ENCODE measurements around the gene USP24.

USP24 gene

GRCh38 chr1:55235722-55236121 is 20.6 kb upstream of the USP24 start:
- in situ Hi-C loops (cut with HindIII; ENCODE audit: low pct_ligation_motif_present, low sequenced_read_pairs): no loop called here
- Histone ChIP-seq H3K36me3 (replicated peaks) (no peaks in the 10 kb centered on the region), H3K27me3 (replicated peaks) (no peaks in the 10 kb centered on the region), H3K27ac (no peak overlapping the region), H3K4me3 (ENCODE audit: low read depth, low read length) (no peak overlapping the region)
- TF ChIP-seq, protein P1, sequence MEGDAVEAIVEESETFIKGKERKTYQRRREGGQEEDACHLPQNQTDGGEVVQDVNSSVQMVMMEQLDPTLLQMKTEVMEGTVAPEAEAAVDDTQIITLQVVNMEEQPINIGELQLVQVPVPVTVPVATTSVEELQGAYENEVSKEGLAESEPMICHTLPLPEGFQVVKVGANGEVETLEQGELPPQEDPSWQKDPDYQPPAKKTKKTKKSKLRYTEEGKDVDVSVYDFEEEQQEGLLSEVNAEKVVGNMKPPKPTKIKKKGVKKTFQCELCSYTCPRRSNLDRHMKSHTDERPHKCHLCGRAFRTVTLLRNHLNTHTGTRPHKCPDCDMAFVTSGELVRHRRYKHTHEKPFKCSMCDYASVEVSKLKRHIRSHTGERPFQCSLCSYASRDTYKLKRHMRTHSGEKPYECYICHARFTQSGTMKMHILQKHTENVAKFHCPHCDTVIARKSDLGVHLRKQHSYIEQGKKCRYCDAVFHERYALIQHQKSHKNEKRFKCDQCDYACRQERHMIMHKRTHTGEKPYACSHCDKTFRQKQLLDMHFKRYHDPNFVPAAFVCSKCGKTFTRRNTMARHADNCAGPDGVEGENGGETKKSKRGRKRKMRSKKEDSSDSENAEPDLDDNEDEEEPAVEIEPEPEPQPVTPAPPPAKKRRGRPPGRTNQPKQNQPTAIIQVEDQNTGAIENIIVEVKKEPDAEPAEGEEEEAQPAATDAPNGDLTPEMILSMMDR (IDR thresholded peaks at IDR 0.05; ENCODE audit: low read depth, low read length, missing control alignments): no peak
- peak; percentile 68 for DNase-seq

DNA sequence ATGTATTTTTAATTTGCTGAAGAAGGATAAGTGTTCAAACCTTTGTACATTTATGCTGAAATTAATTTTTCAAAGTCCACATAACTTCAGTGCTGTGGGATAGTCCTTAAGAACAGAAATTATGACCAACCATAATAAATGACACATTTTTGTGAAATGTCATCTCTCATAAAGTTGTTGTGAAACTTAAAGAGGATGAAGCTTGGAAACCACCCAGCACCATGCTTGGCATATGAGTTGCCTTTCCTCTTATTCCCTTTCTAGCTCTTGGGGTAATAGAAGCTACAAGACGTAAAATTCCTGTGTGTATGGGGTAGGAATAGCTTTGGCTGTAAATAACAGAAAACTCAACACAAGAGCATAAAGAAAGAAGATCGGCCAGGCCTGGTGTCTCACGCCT is 18.9 kb upstream of the USP24 start:
- Histone ChIP-seq H3K36me3 (replicated peaks) (no peaks in the 10 kb centered on the region), H3K27me3 (replicated peaks) (no peaks in the 10 kb centered on the region), H3K4me3 (ENCODE audit: low read depth, low read length) (no peak overlapping the region), H3K27ac (no peak overlapping the region)
- in situ Hi-C loops (cut with HindIII; ENCODE audit: low pct_ligation_motif_present, low sequenced_read_pairs): no loop called here
- TF ChIP-seq, protein P1 (IDR thresholded peaks at IDR 0.05; ENCODE audit: low read depth, low read length, missing control alignments): no peak
- DNase-seq: no peak

- Histone ChIP-seq H3K27ac (no peak overlapping the region), H3K36me3 (replicated peaks) (no peaks in the 10 kb centered on the region), H3K27me3 (replicated peaks) (no peaks in the 10 kb centered on the region), H3K4me3 (ENCODE audit: low read depth, low read length) (no peak overlapping the region)
- TF ChIP-seq, protein P1 (IDR thresholded peaks at IDR 0.05; ENCODE audit: low read depth, low read length, missing control alignments): no peak
- in situ Hi-C loops (cut with HindIII; ENCODE audit: low pct_ligation_motif_present, low sequenced_read_pairs): no loop called here
- no peak for DNase-seq
Measured at GRCh38 chr1:55233145-55233777, 18.1 kb upstream of the USP24 start.

- in situ Hi-C loops (cut with HindIII; ENCODE audit: low pct_ligation_motif_present, low sequenced_read_pairs): no loop called here
- TF ChIP-seq, protein P1 (IDR thresholded peaks at IDR 0.05; ENCODE audit: low read depth, low read length, missing control alignments): no peak
- DNase-seq: no peak
Measured at GRCh38 chr1:55232448-55233144, 17.4 kb upstream of the USP24 start.

GRCh38 chr1:55231745-55232144 is 16.6 kb upstream of the USP24 start:
- no peaks in the 10 kb centered on the region for H3K27me3 ChIP-seq (replicated peaks)
- no peaks in the 10 kb centered on the region for H3K36me3 ChIP-seq (replicated peaks)
- H3K27ac ChIP-seq: no peak overlapping the region
- no peak for DNase-seq
- TF ChIP-seq, protein P1 (IDR thresholded peaks at IDR 0.05; ENCODE audit: low read depth, low read length, missing control alignments): no peak
- in situ Hi-C loops (cut with HindIII; ENCODE audit: low pct_ligation_motif_present, low sequenced_read_pairs): no loop called here
- H3K4me3 ChIP-seq (ENCODE audit: low read depth, low read length): no peak overlapping the region

More at GRCh38 chr1:55232448-55233144, 17.4 kb upstream of the USP24 start:
- Histone ChIP-seq H3K36me3 (replicated peaks) (no peaks in the 10 kb centered on the region), H3K4me3 (ENCODE audit: low read depth, low read length) (no peak overlapping the region), H3K27me3 (replicated peaks) (no peaks in the 10 kb centered on the region), H3K27ac (no peak overlapping the region)

Data from brain microvascular endothelial cell (primary cell).